Prostate gland (tissue), 2 donors: ENCODE data around the gene CELF4.

Experiments used
- POLR2A ChIP-seq: fragments of 450-650 bp; IDR thresholded peaks from one replicate; pipeline ENCODE4 v1.6.1; 2016; ENCODE audit warnings: antibody characterized with exemption, mild to moderate bottlenecking
- POLR2AphosphoS5 ChIP-seq: sonication (generic); formaldehyde crosslinking; IDR thresholded peaks from one replicate; pipeline ENCODE4 v1.6.1; 2017; ENCODE audit warnings: antibody characterized with exemption
- TF ChIP-seq, protein P1 (sequence below), 4 experiments: fragments of 200-600 bp in 2 of 4; fragments of 450-650 bp in 2 of 4; sonication (generic) in 2 of 4; IDR thresholded peaks; 1 replicate in 3 of 4; 2 replicates in 1 of 4; pipeline ENCODE4 v1.5.1; 2016 to 2019; ENCODE audit warnings: antibody characterized with exemption in 4 of 4, mild to moderate bottlenecking in 2 of 4, moderate library complexity in 2 of 4

DNA sequence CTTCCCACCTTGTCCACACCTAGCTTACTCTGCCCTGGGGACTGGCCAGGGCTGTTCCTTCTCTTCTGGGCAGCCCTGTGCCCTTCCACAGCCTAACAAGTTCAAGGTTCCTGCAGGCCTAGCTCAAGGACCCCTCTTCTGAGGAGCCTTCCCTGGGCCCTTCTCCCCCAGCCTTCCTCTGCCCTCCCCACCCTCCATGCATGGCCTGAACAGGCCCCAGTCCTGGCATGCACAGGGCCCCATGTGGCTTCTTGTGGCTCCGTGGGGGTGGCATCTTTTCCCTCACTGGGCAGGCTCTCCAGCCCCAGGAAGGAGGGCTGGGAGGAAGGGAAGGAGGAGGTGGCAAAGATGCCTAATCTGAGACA, 162.9 kb downstream of the CELF4 start:
- TF ChIP-seq, protein P1, sequence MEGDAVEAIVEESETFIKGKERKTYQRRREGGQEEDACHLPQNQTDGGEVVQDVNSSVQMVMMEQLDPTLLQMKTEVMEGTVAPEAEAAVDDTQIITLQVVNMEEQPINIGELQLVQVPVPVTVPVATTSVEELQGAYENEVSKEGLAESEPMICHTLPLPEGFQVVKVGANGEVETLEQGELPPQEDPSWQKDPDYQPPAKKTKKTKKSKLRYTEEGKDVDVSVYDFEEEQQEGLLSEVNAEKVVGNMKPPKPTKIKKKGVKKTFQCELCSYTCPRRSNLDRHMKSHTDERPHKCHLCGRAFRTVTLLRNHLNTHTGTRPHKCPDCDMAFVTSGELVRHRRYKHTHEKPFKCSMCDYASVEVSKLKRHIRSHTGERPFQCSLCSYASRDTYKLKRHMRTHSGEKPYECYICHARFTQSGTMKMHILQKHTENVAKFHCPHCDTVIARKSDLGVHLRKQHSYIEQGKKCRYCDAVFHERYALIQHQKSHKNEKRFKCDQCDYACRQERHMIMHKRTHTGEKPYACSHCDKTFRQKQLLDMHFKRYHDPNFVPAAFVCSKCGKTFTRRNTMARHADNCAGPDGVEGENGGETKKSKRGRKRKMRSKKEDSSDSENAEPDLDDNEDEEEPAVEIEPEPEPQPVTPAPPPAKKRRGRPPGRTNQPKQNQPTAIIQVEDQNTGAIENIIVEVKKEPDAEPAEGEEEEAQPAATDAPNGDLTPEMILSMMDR (IDR thresholded peaks at IDR 0.05) = no peak
- TF ChIP-seq POLR2A = no peak
- TF ChIP-seq POLR2AphosphoS5 = no peak
